SK-N-SH (cell line): ENCODE data around the gene WDR7. TPM values are rescaled to one million over a fixed set of nuclear protein-coding genes. Genes with fewer than 3 reads are reported as not detected.

Experiments used
- CTCF ChIA-PET: fragments of 300-600, 350-600 bp; formaldehyde crosslinking; extraction: SDS; loops from one replicate; lab custom pipeline; 2021; lab: Yijun Ruan, JAX
- POLR2A ChIA-PET: fragments of 350-600 bp; sonication (Branson Sonifier 250); formaldehyde crosslinking; extraction: SDS; loops from one replicate; lab custom pipeline; 2020; ENCODE audit warnings: antibody characterized with exemption, inconsistent platforms; lab: Yijun Ruan, JAX
- DNase-seq: peaks from one replicate; pipeline ENCODE4 v3.0.0; 2012
- H2AFZ ChIP-seq: fragments of 200-600 bp; sonication (generic); 2 replicates; pipeline ENCODE4 v1.8.1; 2016; ENCODE audit warnings: antibody characterized with exemption, mild to moderate bottlenecking, low read depth
- H3F3A ChIP-seq: fragments of 200-600 bp; sonication (generic); replicated peaks from 2 replicates; pipeline ENCODE3; 2016; ENCODE audit warnings: antibody characterized with exemption, mild to moderate bottlenecking; ENCODE audit not compliant: insufficient read depth
- H3K27ac ChIP-seq, 2 experiments: fragments of 200-500 bp in 1 of 2; fragments of 200-600 bp in 1 of 2; sonication (Bioruptor generic) in 1 of 2; sonication (generic), shearing (Covaris generic) in 1 of 2; 2 replicates each; pipeline versions ENCODE4 v1.5.1 to v1.6.1; 2014 to 2016; ENCODE audit warnings: low read depth in 2 of 2, inconsistent platforms in 1 of 2, low read length in 1 of 2, mild to moderate bottlenecking in 1 of 2, mixed read lengths in 1 of 2
- H3K27me3 ChIP-seq: fragments of 200-600 bp; sonication (generic), shearing (Covaris generic); 2 replicates; pipeline ENCODE4 v1.6.1; 2016; ENCODE audit warnings: mixed run types; ENCODE audit not compliant: insufficient read depth
- H3K36me3 ChIP-seq, 2 experiments: fragments of 200-500 bp in 1 of 2; fragments of 200-600 bp in 1 of 2; sonication (Bioruptor generic) in 1 of 2; sonication (generic) in 1 of 2; replicated peaks in 1 of 2; 2 replicates each; pipeline versions ENCODE3 to v1.5.1; 2014 to 2016; ENCODE audit warnings: low read length in 1 of 2, mild to moderate bottlenecking in 1 of 2; ENCODE audit not compliant: insufficient read depth in 2 of 2, control insufficient read depth in 1 of 2
- H3K4me1 ChIP-seq, 2 experiments: fragments of 200-500 bp in 1 of 2; fragments of 200-600 bp in 1 of 2; sonication (Bioruptor generic) in 1 of 2; sonication (generic), shearing (Covaris generic) in 1 of 2; 2 replicates each; pipeline versions ENCODE4 v1.5.1 to v1.6.1; 2014 to 2016; ENCODE audit warnings: low read depth in 1 of 2, low read length in 1 of 2, mixed run types in 1 of 2; ENCODE audit not compliant: insufficient read depth in 2 of 2, control insufficient read depth in 1 of 2
- H3K4me2 ChIP-seq: fragments of 200-600 bp; sonication (generic), shearing (Covaris generic); 2 replicates; pipeline ENCODE4 v1.6.1; 2017; ENCODE audit warnings: mixed run types
- H3K4me3 ChIP-seq, 2 experiments: fragments of 200-500 bp in 1 of 2; fragments of 200-600 bp in 1 of 2; sonication (Bioruptor generic) in 1 of 2; sonication (generic), shearing (Covaris generic) in 1 of 2; 2 replicates each; pipeline versions ENCODE4 v1.5.1 to v1.8.1; 2014 to 2016; ENCODE audit warnings: low read depth in 2 of 2, inconsistent platforms in 1 of 2, low read length in 1 of 2, mild to moderate bottlenecking in 1 of 2, mixed read lengths in 1 of 2, moderate library complexity in 1 of 2
- H3K79me2 ChIP-seq: fragments of 200-600 bp; sonication (generic); 2 replicates; pipeline ENCODE4 v1.8.1; 2017; ENCODE audit warnings: mild to moderate bottlenecking; ENCODE audit not compliant: insufficient read depth
- H3K9ac ChIP-seq: fragments of 200-600 bp; sonication (generic); 2 replicates; pipeline ENCODE4 v1.6.1; 2017; ENCODE audit warnings: mixed run types
- H3K9me2 ChIP-seq: fragments of 200-600 bp; sonication (generic); 2 replicates; pipeline ENCODE4 v1.6.1; 2017; ENCODE audit warnings: mixed run types
- H3K9me3 ChIP-seq: fragments of 200-600 bp; sonication (generic); 2 replicates; pipeline ENCODE4 v1.6.1; 2017; ENCODE audit warnings: mixed run types, mild to moderate bottlenecking, moderate library complexity
- H4K20me1 ChIP-seq: fragments of 200-600 bp; sonication (generic); 2 replicates; pipeline ENCODE4 v1.6.1; 2017; ENCODE audit warnings: mild to moderate bottlenecking, mixed run types; ENCODE audit not compliant: insufficient read depth
- CTCF ChIP-seq: fragments of 200-600 bp; sonication (generic); IDR thresholded peaks from 2 replicates; pipeline ENCODE4 v1.6.1; 2017; ENCODE audit warnings: antibody characterized with exemption, mild to moderate bottlenecking, moderate library complexity
- ELF1 ChIP-seq: IDR thresholded peaks from 2 replicates; pipeline ENCODE4 v1.4.0; 2012
- FOXJ3 ChIP-seq: sonication (generic); formaldehyde crosslinking; IDR thresholded peaks from 2 replicates; pipeline ENCODE4 v1.5.1; 2020; ENCODE audit warnings: mild to moderate bottlenecking, missing genetic modification reagents
- FOXM1 ChIP-seq: IDR thresholded peaks from 2 replicates; pipeline ENCODE4 v1.4.0; 2012; ENCODE audit warnings: low read depth, mild to moderate bottlenecking
- GATA2 ChIP-seq: sonication (generic); formaldehyde crosslinking; IDR thresholded peaks from 2 replicates; pipeline ENCODE4 v1.5.0; 2020; ENCODE audit warnings: mild to moderate bottlenecking, missing genetic modification reagents
- IRF3 ChIP-seq: fragments of 150-350 bp; IDR thresholded peaks from 2 replicates; pipeline ENCODE4 v1.6.1; 2016; ENCODE audit warnings: mild to moderate bottlenecking, low read depth, low read length
- JUND ChIP-seq: IDR thresholded peaks from 2 replicates; pipeline ENCODE4 v1.4.0; 2012
- MXI1 ChIP-seq: IDR thresholded peaks from 2 replicates; pipeline ENCODE4 v1.6.1; 2012; ENCODE audit warnings: mild to moderate bottlenecking, low read depth, low read length, improper control_type of control experiment
- NFIC ChIP-seq: IDR thresholded peaks from 2 replicates; pipeline ENCODE4 v1.4.0; 2012; ENCODE audit warnings: borderline replicate concordance
- RAD21 ChIP-seq: IDR thresholded peaks from 2 replicates; pipeline ENCODE4 v1.6.1; 2012; ENCODE audit warnings: mild to moderate bottlenecking, low read length
- REST ChIP-seq: IDR thresholded peaks from 2 replicates; pipeline ENCODE4 v1.6.1; 2012; ENCODE audit warnings: mild to moderate bottlenecking, low read depth, low read length, moderate library complexity
- SIN3A ChIP-seq: IDR thresholded peaks from 2 replicates; pipeline ENCODE4 v1.6.1; 2012; ENCODE audit warnings: low read depth, mild to moderate bottlenecking, low read length, moderate library complexity, borderline replicate concordance
- SMC3 ChIP-seq: IDR thresholded peaks from 2 replicates; pipeline ENCODE4 v1.6.1; 2012; ENCODE audit warnings: low read depth, low read length, improper control_type of control experiment
- TAF1 ChIP-seq: IDR thresholded peaks from 2 replicates; pipeline ENCODE4 v1.6.1; 2012; ENCODE audit warnings: low read depth, mild to moderate bottlenecking, low read length, moderate library complexity, borderline replicate concordance
- TCF12 ChIP-seq: IDR thresholded peaks from 2 replicates; pipeline ENCODE4 v1.4.0; 2012
- USF1 ChIP-seq: IDR thresholded peaks from 2 replicates; pipeline ENCODE4 v1.4.0; 2012; ENCODE audit warnings: low read depth, borderline replicate concordance
- ZBTB33 ChIP-seq: IDR thresholded peaks from 2 replicates; pipeline ENCODE4 v1.4.0; 2012; ENCODE audit warnings: low read depth, borderline replicate concordance
- WGBS: methylation state at CpG from one replicate; pipeline ENCODE4 v1.1.6; 2017; ENCODE audit warnings: low lambda C conversion rate; 5-methylcytosine and 5-hydroxymethylcytosine counted together
- polyA plus RNA-seq, 3 experiments: library from polyadenylated mRNA; depleted of rRNA; stranded (reverse); fragments of >200 nt; gene quantifications; 2 replicates each; pipeline ENCODE4 v1.2.3, GENCODE V29; 2012

Gene WDR7
- polyA plus RNA-seq, 1 of the 3 experiments (the other 2 are of a cell fraction), result 4.1 TPM

- TF ChIP-seq CTCF (no peak), SMC3 (no peak), JUND (no peak), IRF3 (no peak), GATA2 (CRISPR knock-in tag) (no peak)
Observed at GRCh38 chr18:57014772-57015413, 363.7 kb downstream of the WDR7 start (continued).

- DNase-seq, result no peak
- H3K9me2 ChIP-seq, result no peaks in the 10 kb centered on the region
- ChIA-PET CTCF (no interaction called here), POLR2A (no interaction called here)
- H3K9me3 ChIP-seq, result no peaks in the 10 kb centered on the region
- H3K79me2 ChIP-seq, result no peaks in the 10 kb centered on the region
- H3K4me3 ChIP-seq, result no peak overlapping the region
- 98% methylated on average over 7 of the region's 7 CpGs for WGBS
- H4K20me1 ChIP-seq, result no peaks in the 10 kb centered on the region
- H3K27me3 ChIP-seq, result no peaks in the 10 kb centered on the region
- no peak overlapping the region for H2AFZ ChIP-seq
- no peak overlapping the region for H3K9ac ChIP-seq
- H3K4me1 ChIP-seq, result peaks cover 0 to 6% of the 10 kb centered on the region in 2 experiments; a peak in 1 of 4 replicates
- no peaks in the 10 kb centered on the region for H3K36me3 ChIP-seq
- no peaks in the 10 kb centered on the region for H3F3A ChIP-seq
- TF ChIP-seq RAD21 (no peak), ZBTB33 (no peak), TCF12 (no peak), TAF1 (no peak), JUND (no peak), FOXM1 (no peak), NFIC (no peak), MXI1 (no peak), ELF1 (no peak), REST (no peak), GATA2 (CRISPR knock-in tag) (no peak), USF1 (no peak), FOXJ3 (CRISPR knock-in tag) (no peak), SIN3A (no peak)
- H3K4me2 ChIP-seq, result no peak overlapping the region
- H3K27ac ChIP-seq, result no peak overlapping the region
Observed at GRCh38 chr18:57015451-57015850, 364.3 kb downstream of the WDR7 start.
